GM23248 (cell line): ENCODE results near the gene MESD. TPM values are rescaled to one million over a fixed set of nuclear protein-coding genes. Genes with fewer than 3 reads are reported as not detected.

Experiments used
- DNase-seq: peaks from one replicate; pipeline ENCODE4 v3.0.0-alpha.2; 2015
- H2AFZ ChIP-seq: fragments of 200-600 bp; sonication (generic); 2 replicates; pipeline ENCODE4 v1.6.1; 2016; ENCODE audit warnings: antibody characterized with exemption
- H3F3A ChIP-seq: fragments of 200-600 bp; sonication (generic); 2 replicates; pipeline ENCODE4 v1.6.1; 2016; ENCODE audit warnings: mild to moderate bottlenecking, antibody characterized with exemption, mixed run types; ENCODE audit not compliant: insufficient read depth
- H3K27ac ChIP-seq: fragments of 200-600 bp; sonication (generic); 2 replicates; pipeline ENCODE4 v1.5.1; 2016; ENCODE audit warnings: mild to moderate bottlenecking
- H3K27me3 ChIP-seq: fragments of 200-600 bp; sonication (generic); replicated peaks from 2 replicates; pipeline ENCODE4 v1.6.1; 2016; ENCODE audit warnings: mild to moderate bottlenecking; ENCODE audit not compliant: insufficient read depth
- H3K36me3 ChIP-seq: fragments of 200-600 bp; sonication (generic); 2 replicates; pipeline ENCODE4 v1.6.1; 2016; ENCODE audit warnings: low read depth, mild to moderate bottlenecking
- H3K4me1 ChIP-seq: fragments of 200-600 bp; sonication (generic); 2 replicates; pipeline ENCODE4 v1.6.1; 2016; ENCODE audit warnings: mild to moderate bottlenecking; ENCODE audit not compliant: insufficient read depth
- H3K4me2 ChIP-seq: fragments of 200-600 bp; sonication (generic); one replicate; pipeline ENCODE4 v1.6.1; 2016; ENCODE audit warnings: mild to moderate bottlenecking; ENCODE audit not compliant: unreplicated experiment
- H3K4me3 ChIP-seq: fragments of 200-600 bp; sonication (generic); 2 replicates; pipeline ENCODE4 v1.5.1; 2016; ENCODE audit warnings: mild to moderate bottlenecking
- H3K79me2 ChIP-seq: fragments of 200-600 bp; sonication (generic); 2 replicates; pipeline ENCODE4 v1.6.1; 2016; ENCODE audit warnings: mild to moderate bottlenecking; ENCODE audit not compliant: insufficient read depth
- H3K9ac ChIP-seq: fragments of 200-600 bp; sonication (generic); 2 replicates; pipeline ENCODE4 v1.6.1; 2016; ENCODE audit warnings: mild to moderate bottlenecking
- H3K9me2 ChIP-seq: fragments of 200-600 bp; sonication (generic); 2 replicates; pipeline ENCODE4 v1.6.1; 2016; ENCODE audit warnings: mixed run types, mild to moderate bottlenecking, moderate library complexity; ENCODE audit not compliant: insufficient read depth
- H3K9me3 ChIP-seq: fragments of 200-600 bp; sonication (generic); one replicate; pipeline ENCODE4 v1.6.1; 2017; ENCODE audit warnings: low read depth
- H4K20me1 ChIP-seq: fragments of 200-600 bp; sonication (generic); 2 replicates; pipeline ENCODE4 v1.6.0; 2016; ENCODE audit not compliant: insufficient read depth
- EZH2 ChIP-seq: fragments of 200-600 bp; sonication (generic); IDR thresholded peaks from 2 replicates; pipeline ENCODE4 v1.6.1; 2018; ENCODE audit warnings: antibody characterized with exemption, mild to moderate bottlenecking; ENCODE audit not compliant: insufficient read depth, poor library complexity, severe bottlenecking
- EZH2phosphoT487 ChIP-seq: fragments of 200-600 bp; sonication (generic); IDR thresholded peaks from 2 replicates; pipeline ENCODE4 v1.6.1; 2018; ENCODE audit warnings: antibody characterized with exemption, moderate library complexity, mild to moderate bottlenecking, low read depth; ENCODE audit not compliant: insufficient read depth
- WGBS, 2 experiments: methylation state at CpG; one replicate each; pipeline ENCODE4 v1.1.6; 2015 to 2017; ENCODE audit warnings: low lambda C conversion rate in 2 of 2, low coverage in 1 of 2; ENCODE audit errors: missing lambda C conversion rate in 2 of 2; 5-methylcytosine and 5-hydroxymethylcytosine counted together
- in situ Hi-C: fragments of 300-500 bp; cut with MboI; formaldehyde crosslinking; loops from 2 replicates; pipeline ENCODE4 v1.15.0; 2020
- microRNA-seq: library from miRNA; unstranded; fragments of <30 nt; microRNA quantifications from one replicate; pipeline ENCODE4, GENCODE V29; 2016; ENCODE audit warnings: borderline number of aligned reads
- polyA plus RNA-seq: library from polyadenylated mRNA; unstranded; fragments of >200 nt; fragmentation: Nextera tagmentation; extraction: Ambion mirVana; gene quantifications from 2 replicates; pipeline ENCODE4 v1.2.1, GENCODE V29; 2016
- small RNA-seq: library from RNA; depleted of rRNA; stranded (forward); fragments of <200 nt; gene quantifications from one replicate; pipeline ENCODE3, GENCODE V24; 2014; ENCODE audit warnings: low read depth, low replicate concordance
- total RNA-seq: library from RNA; depleted of rRNA; stranded (reverse); fragments of >200 nt; shearing (Covaris generic); gene quantifications from 2 replicates; pipeline ENCODE4 v1.2.3, GENCODE V29; 2014; rRNA removed

The MESD gene
- total and polyA plus RNA-seq, 2 experiments from 2014 or later, result 23.0 to 35.5 TPM

DNA sequence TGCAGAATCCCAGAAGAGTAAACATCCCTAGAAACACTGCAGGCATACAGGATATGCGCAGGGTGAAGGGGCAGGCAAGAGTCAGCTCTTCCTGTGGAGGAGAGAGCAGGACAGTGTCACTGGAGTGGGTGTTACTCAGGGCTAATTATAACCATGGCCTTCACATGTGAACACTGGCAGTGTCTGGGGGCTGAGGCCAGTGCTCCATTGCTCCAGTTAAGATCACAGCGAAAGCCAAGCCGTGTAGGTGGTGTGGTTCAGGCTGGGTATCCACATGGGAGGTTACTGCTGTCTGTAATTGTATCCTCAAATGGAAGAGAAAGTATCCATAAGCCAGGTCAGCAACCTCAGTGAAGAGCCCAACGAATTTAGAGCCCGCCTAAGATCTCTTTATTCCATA, 84.6 kb downstream of the MESD start:
- Histone ChIP-seq H3K9ac (no peak overlapping the region), H3K4me3 (no peak overlapping the region), H3K79me2 (no peaks in the 10 kb centered on the region), H3K4me2 (no peak overlapping the region), H2AFZ (no peak overlapping the region), H4K20me1 (no peaks in the 10 kb centered on the region), H3K9me2 (no peaks in the 10 kb centered on the region), H3K36me3 (peaks cover 53% of the 10 kb centered on the region), H3K9me3 (no peaks in the 10 kb centered on the region), H3K27me3 (no peaks in the 10 kb centered on the region), H3F3A (peaks cover 91% of the 10 kb centered on the region), H3K27ac (no peak overlapping the region), H3K4me1 (no peaks in the 10 kb centered on the region)
- in situ Hi-C loops, result no loop called here
- DNase-seq, result peak; percentile 30
- TF ChIP-seq EZH2 (no peak), EZH2phosphoT487 (no peak)
- WGBS, 2 experiments, result 86 to 92% methylated on average over 5 of the region's 5 CpGs

- no peaks in the 10 kb centered on the region for H3K79me2 ChIP-seq
- 90 to 93% methylated on average over 10 of the region's 10 CpGs for WGBS, 2 experiments
- DNase-seq, result no peak
- no peaks in the 10 kb centered on the region for H3K9me2 ChIP-seq
- no peak overlapping the region for H3K4me3 ChIP-seq
- H3K27ac ChIP-seq, result no peak overlapping the region
- no peak overlapping the region for H3K4me2 ChIP-seq
- no peaks in the 10 kb centered on the region for H3K9me3 ChIP-seq
- peaks cover 50% of the 10 kb centered on the region for H3K36me3 ChIP-seq
- no peak overlapping the region for H3K9ac ChIP-seq
- no peak overlapping the region for H2AFZ ChIP-seq
- H4K20me1 ChIP-seq, result no peaks in the 10 kb centered on the region
- H3F3A ChIP-seq, result peaks cover 77% of the 10 kb centered on the region
- in situ Hi-C loops, result no loop called here
- H3K27me3 ChIP-seq, result no peaks in the 10 kb centered on the region
- H3K4me1 ChIP-seq, result 0 out of 2 replicates have a peak, but pooled peaks cover 5% of the 10 kb centered on the region
- TF ChIP-seq EZH2phosphoT487, result no peak
- TF ChIP-seq EZH2, result no peak
These were observed 87.3 kb downstream of the MESD start for GRCh38 chr15:80902298-80902801.

DNA sequence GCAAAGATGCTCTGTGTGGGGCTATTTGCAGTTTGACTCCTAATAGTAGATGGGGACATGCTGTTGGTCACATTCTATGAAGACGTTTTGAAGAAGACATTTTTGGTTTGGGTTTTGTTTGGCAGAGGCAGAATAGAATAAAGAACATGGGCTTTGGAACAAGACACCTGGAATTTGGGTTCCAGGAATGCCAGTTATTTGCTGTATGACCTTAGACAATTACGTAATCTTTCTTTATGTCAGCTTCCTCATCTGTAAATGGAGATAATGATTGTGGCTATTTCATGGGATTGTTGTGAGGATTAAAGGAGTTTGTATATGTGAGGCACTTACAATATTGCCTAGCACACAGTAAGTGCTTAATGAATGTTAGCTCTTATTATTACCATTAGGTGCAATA, 91.6 kb downstream of the MESD start:
- Histone ChIP-seq H3K4me3 (no peak overlapping the region), H3K27me3 (no peaks in the 10 kb centered on the region), H3K4me1 (peaks cover 15% of the 10 kb centered on the region), H3K4me2 (no peak overlapping the region), H3K27ac (no peak overlapping the region), H3K9me3 (no peaks in the 10 kb centered on the region), H3F3A (peaks cover 74% of the 10 kb centered on the region), H3K36me3 (peaks cover 65% of the 10 kb centered on the region), H3K9ac (no peak overlapping the region), H3K9me2 (no peaks in the 10 kb centered on the region), H3K79me2 (no peaks in the 10 kb centered on the region), H2AFZ (no peak overlapping the region), H4K20me1 (no peaks in the 10 kb centered on the region)
- DNase-seq, result no peak
- TF ChIP-seq EZH2 (no peak), EZH2phosphoT487 (no peak)
- 75 to 76% methylated on average over 2 of the region's 2 CpGs for WGBS, 2 experiments
- in situ Hi-C loops, result no loop called here

Small RNA genes within 50 kb of the gene (microRNA-seq; reads per million reads assigned to microRNA genes)
- gene MIR4514, result not detected

Small RNA genes within 50 kb of the gene (small RNA-seq; reads per million reads assigned to genes)
- not detected for gene MIR4514

Other genes starting within 250 kb of the MESD start
- gene CEMIP, start 210.4 kb downstream of the MESD start, total RNA-seq, result 213 and 232 TPM in 2 replicates
- gene CEMIP, start 210.4 kb downstream of the MESD start, polyA plus RNA-seq, result 134 and 137 TPM in 2 replicates
- 10.7 and 11.5 TPM in 2 replicates for gene TLNRD1, start 11.1 kb upstream of the MESD start, total RNA-seq
- 2.8 and 2.9 TPM in 2 replicates for gene TLNRD1, start 11.1 kb upstream of the MESD start, polyA plus RNA-seq
- gene CFAP161, start 144.5 kb upstream of the MESD start, total RNA-seq, result not detected in 2 replicates
- gene CFAP161, start 144.5 kb upstream of the MESD start, polyA plus RNA-seq, result not detected in 2 replicates
- gene IL16, start 207.1 kb upstream of the MESD start, total RNA-seq, result under 0.01 and 0.32 TPM in 2 replicates
- gene IL16, start 207.1 kb upstream of the MESD start, polyA plus RNA-seq, result 0.53 and 0.94 TPM in 2 replicates